Dermis microvascular lymphatic vessel endothelial cell (primary cell): ENCODE results near the gene SCAMP4. TPM values are rescaled to one million over a fixed set of nuclear protein-coding genes. Genes with fewer than 3 reads are reported as not detected.

Experiments
- DNase-seq, 2 donors: peaks; one replicate each; pipeline versions ENCODE4 v3.0.0 to v3.0.0-alpha.2; 2010; ENCODE audit warnings: low read depth in 2 of 2
- total RNA-seq: library from RNA; depleted of rRNA; stranded (reverse); fragments of >200 nt; gene quantifications from 2 replicates; pipeline ENCODE4 v1.2.1, GENCODE V29; 2014

The SCAMP4 gene
- total RNA-seq, 1 donor from 2014 or later, result 18.2 TPM

DNA sequence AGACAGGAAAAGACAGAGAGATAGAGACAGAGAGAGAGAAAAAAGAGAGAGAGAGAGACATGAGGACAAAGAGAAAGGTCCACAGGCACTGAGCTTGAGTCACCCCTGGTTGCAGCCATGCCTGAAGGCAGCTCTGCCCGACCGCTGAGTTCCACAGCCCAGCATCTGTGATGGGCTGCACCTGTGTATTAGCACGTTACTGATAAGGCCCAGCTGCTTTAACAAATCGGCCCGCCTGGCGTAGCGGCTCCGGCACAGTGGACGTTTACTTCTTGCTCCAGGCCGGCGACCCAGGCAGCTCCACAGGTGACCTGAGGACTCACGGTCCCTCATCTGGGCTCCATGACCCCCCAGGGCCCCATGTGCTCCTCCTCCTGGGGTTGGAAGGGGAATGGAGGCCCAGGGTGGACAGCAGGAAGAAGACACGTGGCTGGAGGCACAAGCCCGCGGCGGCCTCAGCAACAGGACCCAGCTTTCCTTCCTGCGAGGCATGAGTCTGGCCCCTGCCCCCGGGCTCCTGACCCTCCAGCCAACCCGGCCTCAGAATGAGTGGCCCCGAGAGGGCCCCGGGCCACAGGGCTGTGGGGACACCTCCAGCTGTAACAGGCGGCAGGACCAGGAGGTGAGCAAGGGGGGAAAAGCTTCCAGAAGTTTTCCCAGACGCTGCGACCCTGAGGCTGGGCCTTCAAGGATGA lies 31.9 kb downstream of the SCAMP4 start:
- DNase-seq, result no peak

DNA sequence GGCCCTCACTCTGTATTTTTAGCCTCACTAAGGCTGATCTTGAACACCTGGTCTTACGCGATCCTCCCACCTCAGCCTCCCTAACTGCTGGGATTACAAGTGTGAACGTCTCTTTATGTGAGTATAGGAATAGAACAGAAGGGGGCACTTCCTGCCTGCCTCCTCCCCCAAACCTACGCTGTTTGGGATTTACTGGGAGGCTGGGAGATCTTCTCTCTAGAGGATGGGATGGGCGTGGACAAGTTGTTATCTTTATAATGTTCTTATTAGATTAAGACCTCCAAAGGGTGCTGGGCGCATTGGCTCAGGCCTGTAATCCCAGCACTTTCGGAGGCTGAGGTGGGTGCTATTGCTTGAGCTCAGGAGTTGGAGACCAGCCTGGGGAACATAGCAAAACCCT lies 32.9 kb downstream of the SCAMP4 start:
- no peak for DNase-seq

DNA sequence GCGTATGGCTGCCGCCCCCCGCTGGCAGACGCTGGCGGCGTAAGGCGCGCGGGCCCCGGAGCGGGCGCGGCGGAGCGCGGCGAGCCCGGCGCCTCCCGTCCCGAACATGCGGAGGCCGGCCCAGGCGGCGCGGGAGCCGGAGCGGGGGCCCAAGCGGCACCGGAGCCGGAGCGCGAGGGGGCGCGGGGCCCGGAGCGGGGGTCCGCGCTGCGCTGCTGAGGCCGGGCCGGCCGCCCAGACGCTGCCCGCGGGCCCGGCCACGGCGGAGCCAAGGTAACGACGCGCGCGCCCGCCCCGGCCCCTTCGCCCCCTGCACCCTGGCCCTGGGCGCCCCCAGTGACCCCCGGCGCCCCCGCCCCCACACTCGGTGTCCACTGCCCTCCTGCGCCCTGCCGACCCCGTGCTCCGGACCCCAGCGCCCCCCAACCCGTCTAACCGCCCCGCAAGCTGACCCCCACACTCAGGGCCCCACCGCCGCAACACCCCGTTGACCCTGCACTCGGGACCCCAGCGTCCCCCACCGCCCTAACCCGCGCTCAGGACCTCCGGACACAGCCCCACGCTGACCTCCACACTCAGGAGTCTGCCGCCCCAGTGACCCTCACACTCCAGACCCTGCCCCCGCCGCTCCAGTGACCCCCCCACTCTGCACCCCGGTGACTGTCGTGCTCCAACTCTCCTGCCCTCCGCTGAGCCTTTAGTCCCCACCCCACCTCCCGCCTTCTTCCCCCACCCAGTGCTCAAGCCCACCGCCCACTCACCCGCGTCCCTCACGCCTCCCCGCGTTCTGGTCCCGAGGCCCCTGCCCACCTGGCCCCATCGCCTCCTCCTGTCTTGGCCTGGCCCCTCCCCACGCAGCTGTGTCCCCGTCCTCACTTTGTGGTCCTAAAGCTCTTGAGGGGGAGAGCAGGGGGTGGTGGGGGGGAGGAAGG lies 36.2 kb downstream of the SCAMP4 start, which contains the start of gene CSNK1G2:
Gene CSNK1G2 (plus strand): TSS at position 27 of the 932 bp plus-strand sequence. CDS start 28,601 bp downstream, outside the sequence.
- no peak for DNase-seq

DNA sequence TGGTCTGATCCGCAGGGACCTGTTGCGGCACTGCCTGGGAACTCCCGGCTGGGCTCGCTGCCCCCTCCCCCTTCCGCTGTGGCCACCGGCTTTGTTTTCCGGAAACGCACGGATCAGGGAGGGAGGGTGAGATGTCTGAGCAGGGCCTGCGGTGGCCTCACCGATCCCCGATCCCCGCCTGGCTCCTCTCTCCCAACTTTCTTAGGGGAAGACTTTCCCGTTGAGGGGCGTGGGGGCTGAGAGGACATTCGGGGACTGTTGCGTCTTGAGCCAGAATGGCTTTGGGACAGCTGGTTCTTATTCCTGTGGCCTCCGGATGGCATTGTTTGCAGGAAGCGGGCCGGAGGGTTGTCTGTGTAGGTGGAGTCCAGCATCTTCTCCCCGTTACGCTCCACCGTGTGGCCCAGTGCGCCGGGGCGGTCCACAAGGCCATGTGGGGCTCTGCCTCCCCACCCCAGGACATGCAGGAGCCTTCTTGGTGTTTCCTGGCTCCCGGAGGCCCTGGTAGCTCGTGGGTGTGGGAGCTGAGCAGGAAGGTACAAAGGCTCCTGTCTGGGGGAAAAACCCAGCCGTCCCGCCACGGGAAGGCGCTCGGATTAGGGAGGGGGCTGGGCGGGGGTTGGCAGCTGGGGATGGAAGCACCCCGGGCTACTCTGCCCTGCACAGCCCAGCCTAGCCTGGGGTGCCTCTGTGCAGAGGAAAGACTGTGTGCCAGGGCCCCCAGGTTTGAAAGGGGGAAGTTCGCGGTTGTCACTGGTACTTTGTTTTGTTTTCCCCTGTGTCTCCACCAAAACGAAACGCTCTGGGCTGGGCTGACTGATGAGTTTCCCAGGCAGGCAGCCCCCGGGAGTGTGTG lies 37.1 kb downstream of the SCAMP4 start:
- DNase-seq, result peak; percentile 57 to 88

DNA sequence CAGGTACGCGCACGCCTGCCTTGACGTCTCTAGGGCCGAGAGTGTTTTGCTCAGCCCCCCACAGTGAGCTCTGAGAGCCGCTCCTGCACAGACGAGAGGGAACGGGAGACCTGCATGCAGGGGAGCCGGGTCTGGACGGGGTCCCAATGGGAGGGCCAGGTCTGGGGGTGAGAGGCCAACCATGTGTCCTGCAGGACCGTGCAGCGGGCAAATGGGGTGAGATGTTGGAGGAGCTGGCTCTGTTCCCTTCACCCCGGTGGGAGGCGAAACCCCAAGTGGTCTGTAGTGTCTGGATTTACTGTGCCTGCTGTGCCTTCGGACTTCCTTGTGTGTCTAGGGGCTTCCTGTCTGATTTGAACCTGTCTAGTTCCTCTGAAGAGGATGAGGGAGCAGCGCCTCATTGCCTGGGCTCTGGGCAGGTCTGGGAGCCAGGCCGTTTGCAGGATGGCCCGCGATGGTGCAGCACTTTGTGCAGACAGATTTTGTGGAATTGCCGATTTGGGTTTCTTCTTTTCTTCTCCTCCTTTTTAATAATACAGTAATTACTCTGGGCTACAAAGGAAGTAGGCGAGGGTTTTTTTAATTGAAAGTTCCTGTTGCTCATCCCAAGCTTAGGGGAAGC lies 37.8 kb downstream of the SCAMP4 start:
- DNase-seq, result no peak

DNA sequence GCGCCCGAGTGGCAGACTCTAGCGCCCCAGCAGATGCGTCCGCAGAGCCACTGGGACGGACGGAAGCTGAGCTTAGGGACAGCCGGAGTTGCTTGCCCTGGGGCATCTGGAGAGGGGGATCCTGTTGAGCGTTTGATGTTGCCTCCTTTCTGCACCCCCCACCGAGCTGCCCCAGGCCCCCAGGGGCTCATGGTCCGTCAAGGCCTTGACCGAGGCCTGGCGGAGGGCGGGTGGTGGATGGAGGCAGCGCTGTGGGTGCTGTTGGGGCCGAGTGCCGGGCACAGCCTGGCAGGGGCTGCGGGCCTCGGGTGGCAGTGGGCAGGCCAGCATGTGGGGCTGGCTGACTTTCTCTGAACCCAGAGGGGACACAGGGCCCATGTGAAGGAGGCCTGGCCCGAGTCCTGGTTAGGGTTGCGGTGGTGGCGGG lies 38.5 kb downstream of the SCAMP4 start:
- DNase-seq, result no peak

DNA sequence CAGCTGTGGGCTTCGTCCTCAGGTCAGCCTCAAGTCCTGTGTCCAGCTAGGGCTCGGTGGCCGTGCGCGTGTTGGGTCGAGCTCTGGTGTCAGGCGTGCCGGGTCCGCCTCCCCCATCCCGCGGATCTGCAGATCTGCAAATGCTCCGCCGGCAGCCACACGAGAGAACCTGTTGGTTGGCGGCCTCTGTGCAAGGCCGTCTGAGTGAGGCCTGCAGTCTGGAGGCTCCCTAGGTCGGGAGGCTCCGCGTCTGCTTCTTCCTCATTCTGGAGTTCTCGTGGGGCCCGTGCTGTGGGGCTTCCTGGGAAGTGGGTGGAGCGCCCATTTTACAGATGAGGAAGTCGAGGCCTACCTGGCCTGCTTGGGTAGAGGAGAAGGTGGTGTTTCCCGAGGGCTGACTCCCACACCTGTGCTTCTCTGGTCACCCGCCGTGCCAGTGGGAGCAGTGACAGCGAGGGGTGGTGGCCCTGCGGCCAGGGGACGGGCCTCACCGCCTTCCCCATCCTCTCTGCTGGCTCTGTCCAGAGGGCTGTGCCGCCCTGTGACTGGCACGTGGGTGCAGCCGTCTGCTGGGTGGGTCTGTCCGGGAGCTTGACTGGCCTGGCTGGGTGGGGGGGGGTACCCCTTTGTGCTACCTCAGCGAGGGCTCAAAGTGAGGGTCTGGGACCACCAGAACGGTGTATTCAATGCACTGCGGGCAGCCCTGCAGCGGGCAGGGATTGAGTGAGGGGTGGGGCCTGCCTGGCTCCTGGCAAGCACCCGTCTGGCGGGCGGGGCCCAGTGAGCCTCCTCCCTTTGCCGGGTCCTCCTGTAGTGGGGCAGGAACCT lies 39.1 kb downstream of the SCAMP4 start:
- no peak for DNase-seq

DNA sequence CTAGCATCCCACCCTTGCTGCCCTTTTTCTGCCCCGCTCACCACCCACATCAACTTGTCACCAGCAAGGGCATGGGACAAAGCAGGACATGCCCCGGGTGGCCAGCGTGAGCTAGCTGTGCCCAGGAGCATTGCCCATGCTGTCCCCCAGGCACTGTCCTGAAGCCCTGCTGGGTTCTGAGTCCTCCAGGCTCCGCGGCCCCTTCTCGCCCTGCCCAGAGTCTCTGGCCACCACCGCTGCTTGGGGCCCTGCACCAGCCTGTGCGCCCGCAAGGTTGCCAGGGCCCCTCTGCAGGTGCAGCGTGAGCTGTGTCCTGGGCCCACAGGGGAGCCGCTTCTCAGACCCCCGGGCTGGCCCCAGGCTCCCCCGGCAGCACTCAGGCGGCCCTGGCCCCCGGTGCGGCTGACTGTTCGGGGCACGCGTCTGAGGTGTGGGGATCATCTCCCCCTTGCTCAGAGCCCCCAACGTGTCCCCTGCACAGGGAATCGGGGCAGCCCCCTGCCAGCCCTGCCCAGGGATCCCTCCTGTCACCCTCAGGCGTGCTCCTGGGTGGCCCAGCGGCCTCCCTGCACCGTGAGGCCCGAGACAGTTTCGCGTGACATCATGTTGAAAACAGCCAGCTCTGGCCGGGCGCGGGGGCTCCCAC lies 39.8 kb downstream of the SCAMP4 start:
- DNase-seq, result no peak

DNA sequence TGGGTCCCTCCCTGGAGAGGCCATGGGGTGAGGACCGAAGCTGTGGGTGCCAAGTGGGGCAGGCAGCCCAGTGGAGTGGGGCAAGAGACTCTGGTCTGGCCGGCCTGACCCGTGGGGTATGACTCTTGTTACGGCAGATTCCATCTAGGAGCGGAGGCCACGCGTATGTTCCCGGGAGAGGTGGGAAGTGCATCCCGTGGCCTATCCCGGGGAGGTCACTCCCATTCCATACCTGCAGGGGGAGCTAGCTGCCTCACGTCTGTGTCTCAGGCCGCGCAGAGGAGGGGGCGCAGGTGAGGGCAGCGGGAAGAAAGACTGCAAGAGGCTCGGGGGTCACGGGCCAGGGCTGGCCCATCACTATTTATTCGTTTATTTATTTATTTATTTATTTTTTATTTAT lies 40.7 kb downstream of the SCAMP4 start:
- peak; percentile 16 to 51 for DNase-seq

DNA sequence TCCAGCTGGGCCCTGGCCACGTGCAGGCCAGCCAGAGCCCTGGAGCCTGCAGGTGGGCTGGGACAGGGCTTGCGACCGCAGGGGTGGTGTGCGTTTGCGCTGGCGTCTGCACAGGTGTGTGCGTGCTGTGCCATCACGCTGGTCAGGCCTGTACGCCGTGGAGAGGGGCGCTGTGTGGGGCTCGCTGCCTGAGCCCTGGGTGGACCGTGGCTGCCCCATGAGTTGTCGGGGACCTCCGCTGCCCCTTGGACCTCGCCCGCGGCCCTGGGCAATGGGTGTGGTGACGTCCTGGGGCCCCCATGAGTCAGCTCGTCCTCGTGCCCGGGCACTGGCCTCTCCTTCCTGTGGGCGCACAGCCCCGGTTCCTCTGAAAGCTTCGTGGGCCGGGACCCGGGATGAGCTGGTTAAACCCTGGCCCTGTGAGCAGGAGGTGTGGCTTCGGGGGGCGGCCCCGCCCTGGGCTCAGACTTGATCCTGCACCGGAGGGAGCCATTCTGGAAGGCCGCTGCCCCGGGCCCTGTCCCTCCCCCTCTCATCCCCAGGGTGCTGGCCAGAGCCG lies 42.5 kb downstream of the SCAMP4 start:
- no peak for DNase-seq

DNA sequence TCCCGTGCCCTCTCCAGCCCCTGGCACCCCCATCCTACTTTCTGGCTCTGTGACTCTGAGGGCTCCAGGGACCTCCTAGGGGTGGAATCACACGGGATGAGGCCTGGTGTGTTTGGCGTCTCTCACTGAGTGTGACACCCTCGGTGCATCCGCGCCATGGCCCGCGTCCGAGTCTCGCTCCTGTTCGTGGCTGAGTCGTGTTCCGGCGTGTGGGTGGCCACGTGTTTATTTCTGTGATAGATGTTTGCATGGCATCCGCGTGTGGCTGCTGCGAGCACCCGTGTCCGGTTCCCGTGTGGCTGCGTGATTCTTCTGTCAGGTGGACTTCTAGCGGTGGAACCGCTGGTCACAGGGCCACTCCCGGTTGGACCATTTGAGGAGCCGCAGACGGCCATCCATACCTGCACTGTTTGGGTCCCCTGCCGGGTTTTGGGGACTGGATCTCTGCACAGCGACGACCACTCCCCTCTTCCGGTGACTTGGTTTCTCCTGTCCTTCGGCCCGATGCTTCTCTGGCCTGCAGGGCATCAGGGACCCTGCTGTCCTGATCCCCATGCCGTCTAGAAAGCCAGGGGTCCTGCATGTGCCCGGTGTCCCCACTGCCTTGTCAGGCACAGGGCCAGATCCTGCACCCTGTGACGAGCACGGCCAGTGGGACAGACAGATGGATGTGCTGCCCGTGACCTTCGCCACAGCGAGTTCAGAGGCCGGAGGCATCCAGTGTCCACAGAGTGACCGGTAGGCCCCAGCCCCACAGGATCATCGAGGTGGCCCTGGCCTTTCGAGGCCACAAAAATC lies 44.3 kb downstream of the SCAMP4 start:
- DNase-seq, result no peak

DNA sequence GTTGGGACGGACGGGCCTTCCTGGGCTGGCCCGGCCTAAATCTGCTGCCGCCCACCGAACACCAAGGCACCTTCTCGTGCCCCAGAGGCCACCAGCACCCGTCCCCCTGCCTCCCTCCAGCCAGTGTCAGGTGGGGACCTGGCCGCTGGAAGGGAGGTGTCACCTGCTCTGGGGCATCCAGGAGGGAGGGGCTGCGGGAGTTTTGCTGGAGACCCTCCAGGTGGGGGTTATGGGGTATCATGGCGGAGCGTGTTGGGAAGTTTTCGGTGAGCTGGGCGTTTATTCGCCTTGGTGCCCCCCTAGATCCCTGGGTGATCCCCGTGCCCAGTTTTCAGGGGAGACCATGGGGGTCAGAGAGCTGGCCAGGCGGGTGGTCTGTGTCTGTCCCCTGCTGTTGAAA lies 45.4 kb downstream of the SCAMP4 start:
- no peak for DNase-seq

DNA sequence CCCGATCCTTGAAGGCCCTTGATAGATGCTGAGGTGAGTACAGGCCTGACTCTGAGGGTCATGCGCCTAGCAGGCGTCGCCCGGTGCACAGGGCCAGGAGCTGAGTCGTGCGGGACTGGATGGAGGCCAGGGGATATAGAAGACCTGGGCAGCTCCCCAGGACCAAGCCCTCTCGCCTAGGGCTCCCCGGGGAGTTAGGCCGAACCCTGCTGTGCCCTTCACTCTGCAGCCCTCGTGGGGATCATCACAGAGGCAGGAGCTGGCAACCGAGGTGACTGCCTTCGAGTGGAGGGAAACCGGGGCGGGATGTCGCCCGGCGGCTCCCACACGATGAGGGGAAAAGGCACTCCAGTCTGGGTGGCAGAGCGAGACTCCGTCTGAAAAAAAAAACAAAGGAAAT lies 47.4 kb downstream of the SCAMP4 start:
- no peak for DNase-seq

DNA sequence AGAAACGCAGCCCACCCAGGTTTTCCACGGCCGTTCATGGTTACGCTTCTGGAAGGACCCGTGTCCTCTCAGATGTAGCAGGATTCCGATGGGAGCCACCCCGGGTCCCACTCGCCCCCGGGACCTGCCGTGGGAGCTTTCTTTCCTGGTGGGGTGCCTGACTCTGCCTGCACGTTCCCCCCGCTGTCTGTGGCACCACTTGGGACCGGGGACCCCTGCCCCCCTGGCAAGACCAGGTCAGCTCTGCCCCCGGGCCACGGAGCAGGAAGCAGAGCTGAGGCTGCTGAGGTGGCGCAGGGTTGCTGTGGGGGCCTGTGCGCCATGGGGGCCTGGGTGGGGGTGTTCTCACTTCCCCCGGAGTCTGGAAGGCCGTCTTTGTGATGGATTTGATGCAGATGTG lies 47.8 kb downstream of the SCAMP4 start:
- no peak for DNase-seq

DNA sequence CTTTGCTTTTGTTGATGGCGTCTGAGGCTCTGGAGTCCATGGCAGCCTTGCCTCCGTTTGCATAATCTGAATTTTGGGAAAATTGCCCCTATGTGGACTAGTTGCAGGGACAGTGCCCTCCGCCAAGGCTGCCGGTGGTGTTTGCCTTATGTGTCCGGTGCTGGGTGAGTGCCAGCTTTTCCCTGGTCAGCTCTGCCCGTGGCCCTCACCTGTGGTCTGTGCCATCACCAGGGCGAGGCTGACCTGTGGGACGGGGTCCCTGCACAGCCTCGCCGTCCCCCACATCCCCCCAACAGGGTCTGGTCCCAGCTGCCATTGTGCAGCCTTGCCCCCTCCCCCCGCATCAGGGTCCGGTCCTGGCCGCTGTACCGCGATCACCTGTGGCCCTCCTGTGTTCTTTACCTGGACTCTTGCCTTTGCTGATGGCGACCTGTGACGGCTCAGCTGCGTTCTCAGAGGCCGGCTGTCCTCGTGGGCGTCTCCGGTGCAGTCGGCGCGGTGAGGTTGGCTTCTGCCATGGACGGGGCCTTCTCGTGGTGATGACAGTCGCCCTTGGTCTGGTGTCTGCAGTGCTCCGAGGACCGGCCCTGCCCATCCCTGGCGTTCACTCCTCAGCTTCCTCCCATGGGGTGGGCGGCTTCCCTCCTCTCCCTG lies 48.4 kb downstream of the SCAMP4 start:
- DNase-seq, result no peak

DNA sequence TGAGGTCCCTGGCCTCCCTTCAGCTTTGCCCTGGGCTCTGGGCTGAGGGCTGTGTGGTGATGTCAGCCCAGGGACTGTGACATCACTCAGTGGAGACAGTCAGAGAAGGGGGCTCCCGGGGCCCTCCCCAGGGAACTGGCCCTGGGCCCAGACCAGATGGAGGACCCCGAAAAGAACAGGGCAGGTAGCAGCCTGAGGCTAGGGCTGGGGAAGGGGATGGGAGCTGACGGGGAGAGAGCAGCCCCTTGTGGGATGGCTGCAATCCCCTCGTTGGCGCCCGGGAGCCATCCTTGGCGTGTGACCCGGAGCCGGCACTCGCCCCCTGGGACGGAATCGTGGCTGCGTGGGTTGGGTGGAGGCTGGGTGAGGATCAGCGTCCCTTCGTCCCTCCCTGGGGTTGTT lies 49.3 kb downstream of the SCAMP4 start:
- no peak for DNase-seq

DNA sequence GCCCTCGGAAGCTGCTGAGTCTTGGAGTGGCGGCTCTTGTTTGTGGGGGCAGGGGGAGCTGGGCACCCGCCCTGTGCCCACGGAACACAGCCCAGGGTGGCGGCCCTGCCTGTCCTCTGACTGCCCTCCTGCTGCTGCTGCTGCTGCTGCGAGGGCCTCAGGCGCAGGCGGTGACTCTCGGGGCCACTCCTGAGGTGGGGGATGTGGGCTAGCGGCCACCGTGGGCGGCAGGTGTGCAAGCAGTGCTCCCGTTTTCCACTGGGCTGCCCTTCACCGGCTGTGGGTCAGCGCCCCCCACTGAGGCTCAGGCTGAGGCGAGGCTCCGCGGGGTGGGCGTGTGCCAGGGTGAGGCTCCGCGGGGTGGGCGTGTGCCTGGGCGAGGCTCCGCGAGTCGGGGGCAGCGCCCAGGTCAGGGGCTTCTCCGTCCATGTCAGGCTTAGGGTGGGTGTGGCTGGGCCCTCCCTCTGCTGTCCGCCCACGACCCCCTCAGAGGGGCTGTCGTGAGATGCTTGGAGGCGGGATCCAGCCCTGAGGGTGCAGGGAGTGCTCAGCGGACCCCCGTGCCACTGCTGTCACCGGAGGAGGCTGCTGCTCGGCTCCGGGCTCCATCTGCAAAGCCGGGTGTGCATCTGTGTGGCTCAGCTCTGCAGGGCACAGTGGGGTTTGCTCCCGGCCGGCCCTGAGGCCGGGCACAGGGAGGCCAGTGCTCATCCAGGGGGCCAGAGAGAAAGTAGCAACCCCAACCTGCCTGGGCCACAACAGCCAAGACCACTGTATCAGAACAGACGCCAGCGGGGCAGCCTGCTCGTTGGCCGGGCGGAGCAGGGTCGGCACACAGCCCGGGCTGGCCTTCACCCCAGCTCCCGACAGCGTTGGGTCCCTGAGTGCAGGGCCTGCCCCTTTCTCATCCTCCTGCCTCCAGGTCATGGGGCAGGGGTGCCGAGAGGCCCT lies 50.2 kb downstream of the SCAMP4 start:
- DNase-seq, result no peak
